Kidney glomerular epithelial cell (primary cell): ENCODE data around the gene PKD2L2.
"Not testable (repeated sequence)": the region's sequence is repeated elsewhere in the genome, so short reads cannot be mapped to it uniquely, and the experiment has no call there.

Source experiments
- DNase-seq: peaks from one replicate; lab custom pipeline; 2025; lab: John Stamatoyannopoulos, UW

The PKD2L2 gene

DNA sequence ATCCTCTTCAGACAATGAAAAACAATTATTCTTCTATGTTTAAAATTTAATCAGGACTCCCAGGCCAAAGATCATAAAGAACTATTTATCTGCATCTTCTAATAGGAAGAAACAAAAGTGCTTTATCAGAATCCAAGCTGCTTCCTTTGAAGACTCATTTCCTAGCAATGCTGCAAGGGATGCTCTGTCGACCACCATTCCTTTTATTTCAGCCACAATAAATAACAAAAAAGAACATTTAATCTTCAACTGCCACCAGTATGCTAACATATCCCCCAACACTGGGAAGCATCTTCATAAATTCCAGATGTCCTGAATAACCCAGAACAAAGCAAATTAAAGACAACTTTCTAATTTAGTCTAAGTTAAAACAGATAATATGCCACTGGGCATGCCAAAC lies 68.7 kb downstream of the PKD2L2 start:
- DNase-seq, result no peak

DNA sequence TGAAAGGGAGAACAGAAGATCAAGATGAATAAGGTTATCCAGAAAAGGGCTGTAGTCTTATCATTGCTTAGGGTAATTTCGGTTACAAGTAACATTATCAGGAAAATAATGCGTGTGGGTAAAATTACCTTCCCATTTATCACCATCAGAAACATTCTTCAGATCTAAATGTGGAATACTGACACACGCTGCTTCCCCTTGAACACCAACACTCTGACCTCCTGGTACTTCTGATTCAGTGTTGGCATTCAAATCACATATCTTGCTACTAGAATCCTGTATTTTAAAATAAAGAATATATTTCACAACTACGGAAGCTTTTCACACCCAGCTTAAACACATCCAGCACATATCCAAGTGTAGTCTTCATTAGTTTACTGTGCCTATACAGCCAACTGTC lies 70.2 kb downstream of the PKD2L2 start:
- no peak for DNase-seq

DNA sequence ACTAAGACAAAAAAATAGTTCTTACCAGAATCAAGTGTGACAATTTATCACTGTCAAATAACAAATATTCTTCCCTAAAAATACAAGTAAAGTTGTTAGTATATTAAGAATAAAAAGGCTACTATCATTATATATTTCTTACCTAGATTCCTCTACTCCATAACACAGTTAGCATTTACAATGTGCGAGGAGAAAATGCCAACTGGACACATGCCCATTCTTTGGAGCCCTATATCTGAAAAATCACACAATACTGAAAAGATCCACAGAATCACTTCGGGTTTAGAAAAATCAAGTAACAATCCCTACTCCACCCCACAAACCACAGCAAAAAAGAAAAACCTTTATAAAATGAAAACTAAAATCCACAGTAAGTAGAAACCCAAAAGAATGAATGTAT lies 70.9 kb downstream of the PKD2L2 start:
- no peak for DNase-seq

DNA sequence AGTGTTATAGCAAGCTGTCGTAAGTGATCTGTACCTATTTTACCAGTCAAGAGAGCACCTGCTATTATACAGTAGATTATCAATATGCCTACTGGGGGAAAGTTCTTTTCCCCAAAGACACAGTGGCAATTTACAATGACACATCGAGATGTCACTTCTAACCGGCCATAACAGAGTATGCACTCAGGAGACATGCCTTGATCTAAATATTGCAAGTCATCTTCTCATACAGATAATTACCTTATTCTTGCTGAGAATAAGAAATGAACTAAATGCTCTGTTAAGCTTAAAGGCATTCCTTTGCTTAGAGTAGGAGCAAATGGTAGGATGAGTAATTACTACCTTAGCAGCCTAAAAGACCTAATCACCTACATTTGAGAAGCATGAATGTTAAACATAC lies 71.6 kb downstream of the PKD2L2 start:
- peak; percentile 17 for DNase-seq

DNA sequence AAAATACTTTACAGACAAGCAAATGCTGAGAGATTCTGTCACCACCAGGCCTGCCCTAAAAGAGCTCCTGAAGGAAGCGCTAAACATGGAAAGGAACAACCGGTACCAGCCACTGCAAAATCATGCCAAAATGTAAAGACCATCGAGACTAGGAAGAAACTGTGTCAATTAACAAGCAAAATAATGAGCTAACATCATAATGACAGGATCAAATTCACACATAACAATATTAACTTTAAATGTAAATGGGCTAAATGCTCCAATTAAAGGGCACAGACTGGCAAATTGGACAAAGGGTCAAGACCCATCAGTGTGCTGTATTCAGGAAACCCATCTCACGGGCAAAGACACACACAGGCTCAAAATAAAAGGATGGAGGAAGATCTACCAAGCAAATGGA lies 81.1 kb downstream of the PKD2L2 start:
- not testable (repeated sequence) for DNase-seq

DNA sequence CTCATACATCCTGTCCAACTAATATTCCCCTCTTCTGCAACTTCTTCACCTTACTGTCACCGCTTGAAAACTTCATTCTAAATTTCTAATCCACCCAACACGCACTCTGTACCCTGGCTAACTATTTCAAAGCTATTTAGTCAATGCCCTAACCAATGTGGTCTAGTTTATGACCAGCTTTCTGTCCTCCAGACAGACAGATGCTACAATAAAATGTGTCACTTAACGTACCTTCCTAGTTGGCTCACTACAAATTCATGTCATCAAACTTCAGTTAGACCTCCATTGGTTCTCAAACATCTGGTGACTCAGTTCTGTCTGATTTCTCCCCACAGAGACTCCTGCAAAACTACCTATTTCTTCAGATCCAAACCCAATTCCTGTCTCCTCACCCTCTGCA lies 86.0 kb downstream of the PKD2L2 start:
- DNase-seq, result no peak

DNA sequence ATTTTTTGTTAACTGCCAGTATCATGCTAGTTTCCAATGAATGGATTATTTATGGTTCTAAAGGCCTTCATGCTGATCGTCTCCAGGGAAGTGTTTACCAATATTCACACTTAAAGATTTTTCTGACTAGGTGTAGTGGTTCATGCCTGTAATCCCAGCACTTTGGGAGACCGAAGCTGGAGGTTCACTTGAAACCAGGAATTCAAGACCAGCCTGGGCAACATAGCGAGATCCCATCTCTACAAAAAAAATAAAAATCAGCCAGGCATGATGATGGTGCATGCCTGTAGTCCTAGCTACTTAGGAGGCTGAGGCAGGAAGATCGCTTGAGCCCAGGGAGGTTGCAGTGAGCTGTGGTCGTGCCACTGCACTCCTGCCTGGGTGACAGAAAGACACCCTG lies 100.2 kb downstream of the PKD2L2 start:
- no peak for DNase-seq
